ENCODE results near the gene STX18. TPM values are rescaled to one million over a fixed set of nuclear protein-coding genes. Genes with fewer than 3 reads are reported as not detected.
"Not testable (repeated sequence)": the region's sequence is repeated elsewhere in the genome, so short reads cannot be mapped to it uniquely, and the experiment has no call there.

Gene STX18
- total RNA-seq, 1 donor from 2014 or later: 17.2 TPM

DNA sequence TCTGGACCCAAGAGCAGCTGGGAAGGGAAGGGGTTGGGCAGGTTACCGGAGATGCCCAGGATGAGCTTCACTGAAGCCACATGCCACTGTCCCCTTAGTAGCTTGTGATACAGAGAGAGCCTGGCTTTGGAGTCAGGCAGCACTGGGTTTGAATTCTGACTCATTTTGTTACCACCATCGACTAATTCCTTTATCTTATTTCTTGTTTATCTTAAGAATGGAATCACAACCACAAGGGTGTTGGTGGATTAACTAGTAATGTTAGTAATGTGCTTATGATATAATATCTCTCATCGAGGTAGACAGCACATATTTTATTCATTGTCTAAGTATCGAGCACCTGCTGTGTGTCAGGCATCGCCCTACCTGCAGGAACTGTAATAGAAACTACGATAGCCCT, 17.7 kb upstream of the STX18 start:
- no peak for DNase-seq (ENCODE audit: low spot score)
- intact Hi-C loops (cut with DNase I): no loop called here

DNA sequence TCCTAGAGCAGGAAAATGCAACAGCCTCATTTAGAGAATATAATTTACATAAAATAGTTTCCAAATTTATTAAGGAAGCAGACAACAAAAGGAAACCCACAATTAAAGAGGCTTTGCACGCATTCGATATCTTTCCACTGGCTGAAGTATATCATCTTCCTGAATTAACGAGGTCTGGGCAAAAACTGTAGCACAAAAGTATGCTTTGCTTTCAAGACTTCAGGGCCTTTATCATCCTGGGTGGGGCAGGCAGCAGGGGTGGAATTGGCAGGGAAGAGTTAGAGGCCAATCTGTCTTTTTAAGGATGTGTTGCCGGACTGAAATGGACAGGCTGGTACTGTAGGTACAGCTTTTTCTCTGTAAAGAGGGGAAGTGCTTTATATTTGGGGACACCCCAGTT, 17.0 kb upstream of the STX18 start:
- DNase-seq (ENCODE audit: low spot score): no peak
- intact Hi-C loops (cut with DNase I): no loop called here

DNA sequence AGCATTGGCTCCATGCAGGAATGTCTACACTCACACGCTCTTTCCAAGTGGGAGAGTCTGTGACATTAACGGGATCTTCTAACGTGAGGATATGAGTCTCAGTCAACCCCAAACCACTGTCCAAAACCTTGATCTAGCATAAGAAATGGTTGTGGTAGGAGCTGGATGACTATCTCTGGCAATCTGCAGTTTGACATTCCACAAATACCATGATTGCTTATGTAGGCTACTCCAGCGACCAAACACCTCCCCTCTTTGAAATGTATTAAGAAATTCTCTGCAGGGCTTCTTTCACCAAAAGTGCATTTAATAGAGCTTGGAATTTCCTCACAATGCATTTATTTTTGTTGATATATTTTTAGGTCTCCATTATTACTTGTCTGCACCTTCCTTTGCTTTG, 14.1 kb upstream of the STX18 start:
- DNase-seq (ENCODE audit: low spot score): no peak
- intact Hi-C loops (cut with DNase I): no loop called here

DNA sequence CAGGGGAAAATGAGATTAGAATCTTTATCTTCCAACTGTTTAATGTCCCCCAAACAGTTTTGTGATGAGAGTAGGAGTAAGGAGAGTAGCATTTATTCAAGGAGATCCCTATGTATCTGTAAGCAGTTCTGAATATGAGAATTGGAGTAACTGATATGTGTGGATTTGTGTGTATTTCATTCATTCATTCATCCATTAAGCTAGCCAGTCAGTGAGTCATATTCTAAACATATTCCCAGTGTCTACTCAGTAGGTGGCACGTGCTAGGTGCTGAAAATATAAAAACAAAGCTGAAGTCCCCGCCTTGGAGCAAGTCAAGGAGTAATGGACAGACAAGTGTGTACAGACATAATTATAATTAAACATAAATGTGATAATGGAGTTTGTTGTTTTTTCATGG, 12.4 kb upstream of the STX18 start:
- DNase-seq (ENCODE audit: low spot score): no peak
- intact Hi-C loops (cut with DNase I): no loop called here

DNA sequence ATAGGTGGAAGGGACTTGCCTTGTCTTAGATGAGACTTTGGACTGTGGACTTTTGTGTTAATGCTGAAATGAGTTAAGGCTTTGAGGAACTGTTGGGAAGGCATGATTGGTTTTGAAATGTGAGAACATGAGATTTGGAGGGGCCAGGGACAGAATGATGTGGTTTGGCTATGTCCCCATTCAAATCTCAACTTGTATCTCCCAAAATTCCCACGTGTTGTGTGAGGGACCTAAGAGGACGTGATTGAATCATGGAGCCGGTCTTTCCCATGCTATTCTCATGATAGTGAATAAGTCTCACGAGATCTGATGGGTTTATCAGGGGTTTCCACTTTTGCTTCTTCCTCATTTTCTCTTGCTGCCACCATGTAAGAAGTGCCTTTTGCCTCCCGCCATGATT, 10.2 kb upstream of the STX18 start:
- intact Hi-C loops (cut with DNase I); DNase-seq (ENCODE audit: low spot score): not testable (repeated sequence)

DNA sequence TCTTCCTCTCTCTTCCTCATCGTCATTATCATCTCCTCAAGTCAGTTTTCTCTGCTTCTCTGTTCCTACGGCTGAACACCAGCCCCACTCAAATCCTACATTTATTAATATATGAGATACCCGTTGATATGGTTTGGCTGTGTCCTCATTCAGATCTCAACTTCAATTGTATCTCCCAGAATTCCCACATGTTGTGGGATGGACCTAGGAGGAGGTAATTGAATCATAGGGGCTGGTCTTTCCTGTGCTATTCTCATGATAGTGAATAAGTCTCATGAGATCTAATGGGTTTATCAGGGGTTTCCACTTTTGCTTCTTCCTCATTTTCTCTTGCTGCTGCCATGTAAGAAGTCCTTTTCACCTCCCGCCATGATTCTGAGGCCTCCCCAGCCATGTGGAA, 8.3 kb upstream of the STX18 start:
- DNase-seq (ENCODE audit: low spot score); intact Hi-C loops (cut with DNase I): not testable (repeated sequence)

DNA sequence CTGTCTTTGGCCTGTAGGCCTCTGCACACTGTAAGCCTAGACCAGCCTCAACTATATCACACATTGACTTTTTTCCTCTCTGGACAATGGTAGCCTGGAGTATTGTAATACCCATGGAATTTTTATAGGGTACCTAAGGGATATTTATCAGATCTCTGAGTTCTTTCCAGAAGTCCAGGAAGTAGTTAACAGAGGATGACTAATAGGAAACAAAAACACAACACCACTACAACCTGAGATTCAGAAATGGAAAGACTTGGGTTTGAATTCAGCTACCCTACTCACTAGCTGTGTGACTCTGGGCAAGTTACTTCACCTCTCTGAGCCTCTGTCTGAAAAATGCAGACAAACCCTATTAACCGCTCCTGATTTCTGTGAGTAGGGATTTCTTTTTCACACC, 7.7 kb upstream of the STX18 start:
- DNase-seq (ENCODE audit: low spot score): no peak
- intact Hi-C loops (cut with DNase I): no loop called here

DNA sequence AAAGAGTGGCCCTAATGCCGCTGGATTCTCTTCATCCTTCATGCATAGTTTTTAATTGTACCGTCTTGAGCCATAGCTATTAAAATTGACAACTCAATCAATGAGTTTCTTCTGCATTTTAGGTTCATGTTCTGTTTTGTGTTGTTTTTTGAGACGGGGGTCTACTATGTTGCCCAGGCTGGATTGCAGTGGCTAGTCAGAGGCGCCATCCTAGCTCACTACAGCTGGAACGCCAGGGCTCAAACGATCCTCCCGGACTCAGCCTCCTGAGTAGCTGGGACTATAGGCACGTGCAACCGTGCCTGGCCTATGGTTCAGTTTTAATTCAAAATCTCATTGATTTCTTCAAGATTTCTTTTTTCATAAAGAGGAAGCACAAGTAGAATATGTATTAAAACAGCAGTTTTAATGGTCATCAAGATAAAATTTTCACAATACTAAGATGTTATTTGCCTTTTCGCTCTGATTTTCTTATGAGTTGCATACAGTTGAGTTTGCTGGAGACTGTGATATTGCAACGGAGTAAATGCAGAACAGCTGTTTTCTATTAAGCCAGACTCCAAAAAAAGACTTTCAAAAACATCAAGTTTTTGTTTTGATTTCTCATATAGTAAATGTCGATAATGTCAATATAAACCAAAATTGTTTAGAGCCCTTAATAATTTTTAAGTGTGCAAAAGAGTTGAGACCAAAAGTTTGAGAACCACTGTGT, 1.1 kb upstream of the STX18 start:
- intact Hi-C loops (cut with DNase I): loop anchor here (2.0 to 5.0 kb wide), 2 partner anchors 32 to 296 kb away; partner anchors contain the start of gene TMEM128
- no peak for DNase-seq (ENCODE audit: low spot score)

DNA sequence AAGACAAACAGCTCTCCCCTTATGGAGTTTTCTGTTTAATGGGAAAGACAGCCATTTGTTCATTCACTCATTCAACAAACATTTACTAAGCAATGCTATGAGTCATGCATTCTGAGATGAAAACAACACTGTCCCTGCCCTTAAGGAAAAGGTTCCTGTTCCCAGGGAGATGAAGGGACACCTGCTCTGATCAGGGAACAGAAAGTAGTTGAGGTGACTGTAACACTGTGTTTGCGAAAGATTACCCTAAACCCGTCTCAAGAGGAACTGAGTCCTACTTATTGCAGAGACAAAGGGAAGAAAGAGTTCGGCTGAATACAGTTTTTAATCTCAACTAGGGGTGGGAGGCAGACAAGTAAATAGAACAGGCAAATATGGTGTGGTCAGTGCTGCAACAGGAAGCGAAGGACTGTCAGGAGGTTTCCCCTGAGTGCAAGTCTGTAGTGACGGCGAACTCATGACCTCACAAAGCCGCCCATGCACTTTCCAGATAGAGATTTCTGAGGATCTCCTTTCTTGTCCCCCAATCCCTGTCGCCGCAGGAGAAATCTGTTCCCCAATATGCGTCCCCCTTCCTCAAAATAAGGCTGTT, 712 bp downstream of the STX18 start:
- DNase-seq (ENCODE audit: low spot score): no peak
- intact Hi-C loops (cut with DNase I): loop anchor here (5.0 kb wide), 1 partner anchor 294 kb away; the partner anchor contains the start of gene TMEM128

DNA sequence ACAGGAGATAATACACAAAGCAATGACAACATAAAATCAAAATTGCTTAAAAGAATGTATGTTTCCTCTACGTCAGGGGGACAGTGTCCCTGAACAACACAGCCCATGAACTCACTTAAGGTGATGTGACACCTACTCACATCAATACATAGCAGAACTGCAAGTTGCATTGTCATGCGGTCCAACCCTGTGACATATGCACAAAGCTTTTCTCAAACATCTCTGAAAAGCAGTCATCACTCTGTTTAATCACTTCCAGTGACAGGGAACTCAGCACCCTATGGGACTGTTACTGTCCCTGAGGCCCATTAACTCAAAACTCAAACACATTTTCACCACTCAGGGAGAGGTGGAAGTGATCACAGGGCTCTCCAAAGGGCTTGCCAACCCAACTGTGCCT, 2.4 kb downstream of the STX18 start:
- intact Hi-C loops (cut with DNase I): no loop called here

DNA sequence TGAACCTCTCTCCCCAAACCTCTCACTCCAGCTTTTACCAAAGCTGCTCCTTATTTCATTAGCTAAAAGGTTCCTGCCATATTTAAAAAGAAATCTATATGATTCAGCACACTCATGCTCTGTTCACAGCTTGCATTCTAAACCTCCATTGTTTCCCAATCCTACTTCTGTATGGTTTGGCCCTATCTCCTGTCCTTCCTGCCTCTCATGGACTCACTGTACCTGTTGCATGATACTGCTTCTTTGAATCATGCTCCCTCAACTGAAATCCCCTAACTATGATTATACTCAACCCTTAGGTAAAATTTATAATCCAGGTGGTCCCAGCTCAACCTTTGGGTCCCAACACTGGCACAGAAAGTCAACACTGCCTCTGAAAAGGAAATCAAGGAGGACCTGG, 6.3 kb downstream of the STX18 start:
- DNase-seq (ENCODE audit: low spot score): no peak
- intact Hi-C loops (cut with DNase I): no loop called here

More for the DNA sequence above, 2.4 kb downstream of the STX18 start:
- DNase-seq (ENCODE audit: low spot score): no peak

DNA sequence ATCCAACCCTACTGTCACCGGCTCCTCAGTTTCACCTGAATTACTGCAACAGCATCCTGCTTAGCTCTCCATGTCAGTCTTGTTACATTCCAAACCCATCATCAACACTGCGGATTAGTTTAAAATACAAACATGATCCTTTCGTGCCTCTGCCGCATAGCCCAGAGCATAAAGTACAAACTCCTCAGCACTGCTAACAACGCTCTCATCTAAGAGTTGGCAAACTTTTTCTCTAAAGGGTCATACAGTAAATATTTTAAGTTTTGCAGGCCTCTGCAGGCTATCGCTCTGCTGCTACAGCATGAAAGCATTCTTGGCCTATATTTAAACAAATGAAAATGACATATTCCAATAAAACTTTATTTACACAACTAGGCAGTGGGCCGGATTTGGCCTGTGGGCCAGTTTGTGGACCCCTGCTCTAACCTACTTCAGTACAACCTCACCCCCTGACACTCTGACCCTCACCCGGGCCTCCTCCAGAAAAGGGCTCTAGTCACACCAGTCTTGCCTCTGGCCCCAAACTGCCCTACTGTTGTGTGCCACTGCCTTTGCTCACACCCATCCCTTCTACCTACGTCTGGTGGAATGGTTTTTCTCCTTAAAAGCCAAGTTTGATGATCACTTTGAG, 7.2 kb downstream of the STX18 start:
- intact Hi-C loops (cut with DNase I): no loop called here
- no peak for DNase-seq (ENCODE audit: low spot score)

DNA sequence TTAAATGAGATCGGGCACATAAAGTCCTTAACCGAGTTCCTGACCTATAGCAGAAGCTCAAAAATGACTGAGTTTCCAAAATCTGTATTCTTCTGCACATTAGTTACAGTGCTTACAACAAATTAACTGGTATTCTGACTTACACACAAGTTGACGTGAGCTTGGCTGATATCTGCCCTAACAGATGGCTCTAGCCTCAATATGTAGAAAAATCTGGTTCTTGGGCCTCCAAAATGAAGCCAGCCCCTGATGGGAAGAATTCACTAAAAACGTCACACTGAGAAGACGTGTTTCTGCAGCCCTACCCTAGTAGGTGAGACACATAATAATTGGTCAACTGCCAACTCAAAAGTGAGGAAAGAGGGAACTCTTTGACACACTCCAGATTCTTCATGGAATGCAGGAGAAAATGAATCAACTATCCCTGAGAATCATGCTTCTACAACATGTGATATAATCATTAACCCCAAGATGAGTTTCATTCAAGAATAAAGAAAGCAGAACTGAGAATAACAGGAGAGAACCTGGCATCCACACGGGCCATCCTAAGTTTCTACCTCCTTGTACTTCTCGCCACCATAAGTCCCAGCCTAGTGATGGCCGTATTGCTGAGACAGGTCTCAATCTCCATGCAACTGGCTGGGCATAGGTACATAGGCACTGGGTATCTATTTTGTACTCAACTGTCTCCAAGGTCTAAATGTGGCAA, 8.2 kb downstream of the STX18 start:
- no peak for DNase-seq (ENCODE audit: low spot score)
- intact Hi-C loops (cut with DNase I): no loop called here

DNA sequence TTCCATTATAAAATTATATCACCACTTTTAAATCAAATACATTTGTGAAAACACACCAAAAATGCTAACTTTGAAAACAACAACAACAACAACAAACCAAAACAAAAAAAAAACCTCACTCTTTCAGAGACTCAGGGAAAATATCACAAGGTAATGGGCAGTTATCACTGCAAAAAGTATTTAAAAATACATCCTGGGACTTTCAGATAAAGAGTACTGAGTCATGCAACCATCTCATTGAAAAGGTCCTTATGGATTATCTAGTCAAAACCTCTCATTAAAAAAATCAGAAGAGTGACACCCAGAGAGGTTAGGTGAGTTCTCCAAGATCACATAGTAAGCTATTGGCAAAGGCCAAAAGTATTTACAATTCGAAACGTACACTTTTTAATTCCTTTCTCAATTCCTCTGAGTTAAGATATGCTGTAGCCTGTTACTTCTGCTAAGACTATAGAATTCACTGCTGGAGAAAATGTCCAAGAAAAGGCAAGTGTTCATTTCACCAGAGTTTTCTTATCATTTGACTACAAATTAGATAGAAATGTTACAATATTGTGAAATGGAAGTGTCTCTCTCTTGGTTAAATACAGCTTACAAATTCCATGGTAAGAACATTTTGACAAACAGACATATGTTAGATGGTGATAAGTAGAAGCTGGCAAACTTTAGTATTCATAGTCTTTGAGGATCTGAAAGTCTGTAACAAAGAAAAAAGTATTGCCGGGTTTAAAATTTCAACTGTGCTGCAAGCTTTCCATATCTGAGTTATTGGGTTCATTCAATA, 9.3 kb downstream of the STX18 start:
- no peak for DNase-seq (ENCODE audit: low spot score)
- intact Hi-C loops (cut with DNase I): no loop called here

DNA sequence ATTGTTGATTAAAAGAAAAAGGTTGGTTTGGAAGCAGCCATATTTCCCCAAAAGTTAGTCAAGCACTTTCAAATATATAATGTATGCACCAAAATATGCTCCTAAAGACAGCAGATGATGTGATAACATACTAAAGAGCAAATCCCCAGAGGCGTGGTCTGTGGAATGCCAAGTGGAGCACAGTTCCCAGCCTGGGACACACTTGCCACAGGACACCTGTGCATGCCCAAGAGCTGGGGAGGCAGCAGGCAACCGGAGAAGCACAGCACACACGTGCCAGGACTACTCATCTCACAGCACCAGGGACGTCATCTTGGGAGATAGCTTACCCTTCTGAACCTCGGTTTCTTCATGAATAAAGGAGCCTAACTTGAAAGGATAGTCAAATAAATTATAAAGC, 12.5 kb downstream of the STX18 start:
- intact Hi-C loops (cut with DNase I): no loop called here
- DNase-seq (ENCODE audit: low spot score): no peak

DNA sequence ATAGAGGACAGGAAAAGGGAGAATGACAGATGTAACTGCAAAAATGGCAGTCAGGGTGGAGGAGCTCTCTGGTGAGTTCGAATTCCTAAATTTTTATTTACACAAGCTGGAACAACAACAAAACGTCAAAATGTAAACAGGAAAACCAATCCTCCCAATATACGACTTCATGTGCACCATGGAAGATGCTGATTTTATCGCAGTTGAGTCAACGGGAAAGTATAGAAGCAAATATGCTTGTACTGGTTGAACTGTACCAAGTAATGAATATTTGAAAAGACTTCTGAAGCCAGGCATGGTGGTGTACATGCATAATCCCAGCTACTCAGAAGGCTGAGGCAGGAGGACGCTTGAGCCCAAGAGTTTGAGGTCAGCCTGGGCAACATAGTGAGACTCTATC, 15.4 kb downstream of the STX18 start:
- intact Hi-C loops (cut with DNase I): no loop called here
- DNase-seq (ENCODE audit: low spot score): no peak

DNA sequence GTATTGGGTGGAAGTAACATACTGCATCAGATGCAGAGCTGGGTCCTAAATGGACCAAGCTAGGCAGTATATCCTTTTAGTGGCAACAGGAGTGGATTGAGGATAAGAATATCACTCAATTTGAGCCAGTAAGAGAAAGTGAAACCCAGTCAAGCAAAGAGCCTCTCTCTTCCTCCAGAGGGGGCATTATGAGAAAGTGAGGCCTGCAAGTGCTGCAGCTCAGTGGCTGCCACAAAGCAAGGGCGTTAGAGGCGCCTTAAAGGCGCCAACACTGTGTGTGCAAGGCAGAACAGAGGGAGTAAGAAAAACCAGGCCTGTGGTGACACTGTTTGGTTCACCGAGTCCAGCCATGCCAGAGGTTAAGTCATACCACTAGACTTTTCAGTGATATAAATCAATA, 17.5 kb downstream of the STX18 start:
- DNase-seq (ENCODE audit: low spot score): no peak
- intact Hi-C loops (cut with DNase I): no loop called here

DNA sequence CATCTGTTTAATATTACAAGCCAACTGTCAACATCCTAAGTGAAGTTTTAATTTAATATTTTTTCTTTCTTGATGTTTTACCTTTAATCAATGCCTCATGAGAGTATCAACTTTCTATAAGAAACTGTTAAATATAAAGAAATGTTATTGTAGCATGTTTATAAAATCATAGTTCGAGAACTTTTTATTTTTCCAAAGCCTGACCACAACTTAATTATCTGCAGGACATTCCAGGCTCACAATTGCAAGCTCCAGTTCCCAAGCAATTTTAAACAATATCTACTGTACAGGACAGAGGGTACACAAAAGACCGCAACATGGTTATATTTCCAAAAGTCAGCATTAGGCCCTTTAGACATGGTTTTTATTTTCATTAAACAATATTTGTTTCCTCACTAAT, 20.1 kb downstream of the STX18 start:
- intact Hi-C loops (cut with DNase I): no loop called here
- no peak for DNase-seq (ENCODE audit: low spot score)

DNA sequence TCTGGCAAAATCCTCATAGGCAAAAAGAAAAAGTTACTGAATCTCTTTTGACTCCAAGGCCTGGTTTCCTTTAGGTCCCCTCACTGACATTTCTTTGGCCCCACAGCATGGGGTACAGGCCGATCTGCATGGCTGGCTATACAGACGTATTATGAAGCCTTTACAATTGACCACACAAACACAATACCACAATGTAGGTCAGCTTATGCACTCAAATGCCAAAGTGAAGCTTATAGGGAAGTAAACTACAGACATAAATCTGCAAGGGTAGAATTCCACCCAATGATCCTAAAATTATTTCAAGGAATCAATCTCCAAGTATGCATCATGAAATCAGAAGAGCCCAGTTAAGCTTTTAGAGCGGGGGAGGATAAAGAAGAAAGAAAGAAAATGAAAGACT, 20.7 kb downstream of the STX18 start:
- intact Hi-C loops (cut with DNase I): no loop called here

More for the DNA sequence above, 20.7 kb downstream of the STX18 start:
- no peak for DNase-seq (ENCODE audit: low spot score)

Data from cardiac septum (tissue), 1 donor.